A673 (cell line): Measurements from ENCODE around the gene HOXC13.

Source experiments
- CTCF ChIP-seq: fragments of 300-800, 200-600 bp; sonication (generic); conservative IDR thresholded peaks from 2 replicates; pipeline ENCODE4 v1.5.1; 2017; ENCODE audit warnings: low read depth, mild to moderate bottlenecking, antibody characterized with exemption, low read length, moderate library complexity, mixed read lengths
- EZH2 ChIP-seq: fragments of 200-600 bp; sonication (generic); IDR thresholded peaks from 2 replicates; pipeline ENCODE4 v1.6.1; 2017; ENCODE audit warnings: borderline replicate concordance, low read depth, mild to moderate bottlenecking, mixed read lengths, antibody characterized with exemption, low read length; ENCODE audit not compliant: poor library complexity, severe bottlenecking

- TF ChIP-seq CTCF, result no peak
- no peak for TF ChIP-seq EZH2
Measured at GRCh38 chr12:53961025-53961761, 22.6 kb downstream of the HOXC13 start.
